GM06990 (cell line): ENCODE results near the gene RAB23.

Experiments
- DNase-seq: peaks from one replicate; pipeline ENCODE4 v3.0.0-alpha.2; 2011; ENCODE audit not compliant: insufficient read length; ENCODE audit errors: extremely low read depth
- H3K27me3 ChIP-seq: replicated peaks from 2 replicates; pipeline ENCODE4 v1.6.0; 2011; ENCODE audit warnings: low read length; ENCODE audit not compliant: control insufficient read depth, insufficient read depth
- H3K36me3 ChIP-seq: 2 replicates; pipeline ENCODE4 v1.5.1; 2011; ENCODE audit warnings: low read length; ENCODE audit not compliant: control insufficient read depth, insufficient read depth
- H3K4me3 ChIP-seq: replicated peaks from 2 replicates; pipeline ENCODE4 v1.5.1; 2011; ENCODE audit warnings: low read depth, mild to moderate bottlenecking, control low read depth, low read length
- TF ChIP-seq, protein P1 (sequence below): IDR thresholded peaks from 2 replicates; pipeline ENCODE4 v1.5.1; 2011; ENCODE audit warnings: low read length, control low read depth, mild to moderate bottlenecking, inconsistent platforms; ENCODE audit not compliant: insufficient read depth, poor library complexity, severe bottlenecking

The RAB23 gene

DNA sequence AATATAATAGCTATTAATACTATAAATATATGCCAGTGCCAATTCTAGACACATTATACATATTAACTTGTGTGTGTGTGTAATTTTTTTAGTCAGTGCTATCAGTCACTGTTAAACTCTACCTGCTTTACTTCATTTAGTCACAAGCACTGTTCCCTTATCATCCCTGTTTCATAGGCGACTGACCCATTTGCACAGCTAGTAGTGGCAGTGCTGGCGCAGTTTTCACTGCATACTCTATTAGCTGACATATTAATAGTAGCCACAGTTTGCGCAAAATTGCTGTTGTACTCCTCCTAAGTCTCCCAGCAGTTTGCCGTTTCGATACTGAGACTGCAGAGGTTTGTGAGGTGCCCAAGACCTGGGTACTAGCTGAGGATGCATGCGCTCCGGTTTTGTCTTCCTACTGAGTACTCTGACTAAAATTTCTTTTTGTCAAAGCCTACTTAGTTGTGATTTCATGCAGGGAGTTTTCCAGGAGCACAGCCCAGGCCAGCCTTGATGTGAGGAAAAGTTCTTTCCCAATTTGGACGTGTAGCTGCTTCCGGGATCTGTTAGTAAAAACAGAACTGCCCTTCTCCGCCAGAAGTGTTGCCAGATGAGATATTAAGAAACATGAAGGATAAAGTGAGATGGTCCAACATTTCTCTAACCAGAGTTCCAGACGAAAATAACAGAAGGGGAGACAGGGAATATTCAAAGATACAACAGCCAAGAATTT, 44.4 kb downstream of the RAB23 start:
- TF ChIP-seq, protein P1, sequence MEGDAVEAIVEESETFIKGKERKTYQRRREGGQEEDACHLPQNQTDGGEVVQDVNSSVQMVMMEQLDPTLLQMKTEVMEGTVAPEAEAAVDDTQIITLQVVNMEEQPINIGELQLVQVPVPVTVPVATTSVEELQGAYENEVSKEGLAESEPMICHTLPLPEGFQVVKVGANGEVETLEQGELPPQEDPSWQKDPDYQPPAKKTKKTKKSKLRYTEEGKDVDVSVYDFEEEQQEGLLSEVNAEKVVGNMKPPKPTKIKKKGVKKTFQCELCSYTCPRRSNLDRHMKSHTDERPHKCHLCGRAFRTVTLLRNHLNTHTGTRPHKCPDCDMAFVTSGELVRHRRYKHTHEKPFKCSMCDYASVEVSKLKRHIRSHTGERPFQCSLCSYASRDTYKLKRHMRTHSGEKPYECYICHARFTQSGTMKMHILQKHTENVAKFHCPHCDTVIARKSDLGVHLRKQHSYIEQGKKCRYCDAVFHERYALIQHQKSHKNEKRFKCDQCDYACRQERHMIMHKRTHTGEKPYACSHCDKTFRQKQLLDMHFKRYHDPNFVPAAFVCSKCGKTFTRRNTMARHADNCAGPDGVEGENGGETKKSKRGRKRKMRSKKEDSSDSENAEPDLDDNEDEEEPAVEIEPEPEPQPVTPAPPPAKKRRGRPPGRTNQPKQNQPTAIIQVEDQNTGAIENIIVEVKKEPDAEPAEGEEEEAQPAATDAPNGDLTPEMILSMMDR: no peak
- H3K4me3 ChIP-seq: no peak overlapping the region
- no peaks in the 10 kb centered on the region for H3K27me3 ChIP-seq
- DNase-seq: no peak
- peaks cover 1% of the 10 kb centered on the region for H3K36me3 ChIP-seq

DNA sequence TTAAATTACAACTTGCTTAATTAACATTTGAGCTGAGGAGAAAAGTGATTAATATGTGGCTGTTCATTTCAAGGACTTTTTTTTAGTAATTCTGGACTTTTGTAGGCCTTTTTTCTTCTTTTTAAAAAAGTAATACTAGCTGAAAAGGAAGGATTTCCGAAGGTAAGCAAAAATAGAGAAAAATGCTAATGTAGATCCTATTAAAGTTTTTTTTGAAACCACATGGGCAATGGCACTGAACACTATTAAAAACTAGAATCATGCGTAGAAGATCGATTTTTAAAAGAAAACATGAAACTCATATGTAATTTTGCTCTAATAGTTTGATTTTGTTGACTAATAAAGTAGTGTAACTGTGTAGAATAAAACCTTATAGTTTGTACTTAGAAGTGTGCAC, 47.6 kb downstream of the RAB23 start:
- H3K4me3 ChIP-seq: peak overlapping the region; percentile 84
- no peaks in the 10 kb centered on the region; the same call in none of the 2 replicates for H3K36me3 ChIP-seq
- TF ChIP-seq, protein P1: no peak
- no peaks in the 10 kb centered on the region for H3K27me3 ChIP-seq
- no peak for DNase-seq

DNA sequence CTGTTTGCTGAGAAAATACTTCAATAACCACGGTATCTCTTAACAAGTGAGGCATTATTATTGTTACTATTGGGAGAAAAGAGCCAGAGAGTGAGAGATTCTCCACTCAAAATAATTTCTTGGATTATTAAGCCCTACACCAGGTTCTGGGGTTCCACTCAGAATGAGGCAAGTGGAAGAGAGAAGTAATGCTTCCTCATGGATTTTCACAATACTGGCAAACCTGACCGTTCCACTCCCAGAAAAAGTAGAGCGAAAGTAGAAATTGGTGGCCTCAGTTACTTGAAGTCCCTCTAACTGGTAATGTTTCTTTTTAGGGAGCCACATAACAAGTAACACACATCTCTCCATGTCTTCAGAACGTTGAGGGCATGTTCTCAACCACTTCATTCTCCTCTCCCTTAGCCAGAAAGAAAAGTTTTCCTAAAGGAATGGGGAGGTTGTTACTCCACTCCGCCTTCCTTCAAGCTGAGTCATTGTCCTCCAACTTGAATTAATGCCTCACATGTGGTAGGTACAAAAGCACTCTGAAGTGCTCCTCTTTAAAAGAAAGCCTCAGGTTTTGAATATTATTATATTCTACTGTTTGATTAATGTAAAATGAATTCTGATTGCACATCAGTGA, 48.1 kb downstream of the RAB23 start:
- no peak for DNase-seq
- no peaks in the 10 kb centered on the region; the same call in none of the 2 replicates for H3K36me3 ChIP-seq
- peak overlapping the region; percentile 84 for H3K4me3 ChIP-seq
- no peaks in the 10 kb centered on the region for H3K27me3 ChIP-seq
- TF ChIP-seq, protein P1: no peak

DNA sequence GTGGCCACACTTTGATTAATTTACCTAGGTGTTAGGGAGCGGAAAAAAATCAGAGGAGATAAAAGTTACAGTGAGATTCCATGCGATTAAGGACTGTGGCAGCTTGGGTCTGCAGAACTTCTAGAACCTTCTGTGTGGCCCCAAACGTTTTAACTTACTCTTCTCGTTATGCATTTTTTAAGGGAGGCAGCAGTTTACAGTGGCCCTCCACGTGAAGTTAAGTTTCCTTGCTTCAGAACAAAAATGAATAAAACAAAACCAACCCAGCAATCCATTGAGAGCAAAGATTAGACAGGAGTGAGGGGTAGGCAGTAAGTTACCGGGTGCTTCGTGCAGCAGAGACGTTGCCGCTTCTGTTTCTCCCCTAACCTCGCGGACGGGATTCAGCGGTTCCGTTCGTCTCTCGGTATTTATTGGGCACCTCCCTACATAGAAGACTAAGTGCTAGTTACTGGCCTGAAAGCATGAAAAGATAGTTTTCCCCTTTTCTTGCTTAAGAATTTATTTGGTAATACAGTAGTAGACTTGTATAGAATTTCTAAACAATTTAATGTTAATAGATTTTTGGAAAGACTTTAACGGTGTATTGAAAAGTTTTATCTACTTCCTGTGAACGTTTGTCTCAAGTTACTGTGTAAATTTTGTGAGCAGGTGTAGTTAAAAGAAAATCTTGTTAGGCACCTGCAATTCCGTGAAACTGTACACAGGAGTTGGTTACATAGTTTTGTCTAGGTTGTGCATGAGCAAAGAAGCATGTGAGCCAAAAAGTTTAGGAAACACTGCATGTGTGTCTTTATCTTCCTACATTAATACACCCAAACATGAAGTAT, 48.8 kb downstream of the RAB23 start:
- Histone ChIP-seq H3K27me3 (no peaks in the 10 kb centered on the region), H3K4me3 (peak overlapping the region; percentile 84), H3K36me3 (no peaks in the 10 kb centered on the region; the same call in none of the 2 replicates)
- DNase-seq: peak; percentile 30
- TF ChIP-seq, protein P1: no peak

DNA sequence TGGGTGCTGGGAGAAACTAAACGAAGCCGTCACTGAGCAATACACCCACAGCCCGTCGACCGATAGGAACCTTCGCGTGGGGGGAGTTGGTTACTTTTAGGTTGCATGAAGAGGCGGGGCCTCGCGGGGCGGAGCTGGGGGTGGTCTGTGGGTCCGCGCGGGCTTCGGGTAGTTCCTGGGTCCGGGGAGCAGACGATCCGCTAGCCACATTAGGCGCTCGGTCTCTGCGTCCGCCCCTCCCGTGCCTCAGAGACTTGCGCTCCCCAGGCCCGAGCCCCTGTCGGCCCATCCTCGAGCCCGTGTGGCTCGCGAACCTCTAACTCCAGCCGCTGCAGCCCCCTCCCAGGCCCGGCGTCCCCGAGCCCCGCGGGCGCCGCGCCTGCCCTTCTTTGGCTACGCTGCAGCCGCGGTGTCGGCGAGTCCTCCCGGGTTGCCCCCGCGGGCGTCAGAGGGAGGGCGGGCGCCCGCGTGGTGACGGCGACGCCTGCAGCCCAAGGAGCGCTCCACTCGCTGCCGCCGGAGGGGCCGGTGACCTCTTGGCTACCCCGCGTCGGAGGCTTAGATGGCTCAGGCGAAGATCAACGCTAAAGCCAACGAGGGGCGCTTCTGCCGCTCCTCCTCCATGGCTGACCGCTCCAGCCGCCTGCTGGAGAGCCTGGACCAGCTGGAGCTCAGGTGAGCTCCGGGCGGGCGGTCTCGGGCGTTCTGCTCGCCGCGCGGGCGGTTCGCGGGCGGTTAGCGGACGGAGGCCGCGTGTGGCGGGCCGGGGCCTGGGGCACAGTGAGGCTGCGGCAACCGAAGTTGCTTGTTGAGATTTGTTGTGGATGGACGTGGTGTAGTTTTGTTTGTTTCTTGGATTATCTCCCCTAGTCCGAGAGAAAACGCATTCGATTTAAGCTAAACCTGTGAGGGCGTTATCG, 49.7 kb downstream of the RAB23 start, which contains the start of gene BAG2:
Gene BAG2 (plus strand): TSS at position 191 of the 920 bp plus-strand sequence. CDS start 372 bp downstream, at position 563.
- no peaks in the 10 kb centered on the region; the same call in none of the 2 replicates for H3K36me3 ChIP-seq
- TF ChIP-seq, protein P1: peak; percentile 4
- peak within 1 kb of the TSS; percentile 84 for H3K4me3 ChIP-seq
- no peaks in the 10 kb centered on the region for H3K27me3 ChIP-seq
- DNase-seq: peak; percentile 96
